PC-9 (cell line): ENCODE data around the gene ATP1A1. TPM values are rescaled to one million over a fixed set of nuclear protein-coding genes. Genes with fewer than 3 reads are reported as not detected.
A peak's percentile ranks its signal among the peaks of the same experiment; 100 is the strongest.

Experiments used
- BruUV-seq: library from RNA; stranded (reverse); fragments of 400-500 nt; replicated peaks from 2 replicates; lab custom pipeline; 2021; lab: Mats Ljungman, UMichigan
- CTCF ChIA-PET: fragments of 300-600 bp; sonication (Branson Sonifier 250); formaldehyde crosslinking; loops from one replicate; lab custom pipeline; 2022; ENCODE audit warnings: antibody characterized with exemption; lab: Charles Lee
- POLR2A ChIA-PET: fragments of 300-600 bp; sonication (Branson Sonifier 250); formaldehyde crosslinking; loops from one replicate; lab custom pipeline; 2022; ENCODE audit warnings: antibody characterized with exemption; ENCODE audit not compliant: unreplicated experiment; lab: Charles Lee
- DNase-seq, 2 experiments: peaks; one replicate each; pipeline versions ENCODE4 v3.0.0 to v3.0.0-alpha.2; 2015 to 2022; ENCODE audit warnings: mixed read lengths in 1 of 2
- H2AFZ ChIP-seq: fragments of 200-600 bp; sonication (generic); 2 replicates; pipeline ENCODE4 v1.8.1; 2017; ENCODE audit warnings: antibody characterized with exemption
- H3F3A ChIP-seq: fragments of 200-600 bp; sonication (generic); 2 replicates; pipeline ENCODE4 v1.8.1; 2017; ENCODE audit warnings: antibody characterized with exemption, mild to moderate bottlenecking, low read depth; ENCODE audit not compliant: insufficient read depth
- H3K27ac ChIP-seq: fragments of 200-600 bp; sonication (generic); 2 replicates; pipeline ENCODE4 v1.6.1; 2016; ENCODE audit warnings: mixed run types
- H3K27me3 ChIP-seq: fragments of 200-600 bp; sonication (generic); 2 replicates; pipeline ENCODE4 v1.6.1; 2016; ENCODE audit warnings: low read depth, mixed run types; ENCODE audit not compliant: insufficient read depth
- H3K36me3 ChIP-seq: fragments of 200-600 bp; sonication (generic); 2 replicates; pipeline ENCODE4 v1.6.1; 2016; ENCODE audit warnings: low read depth, mixed run types
- H3K4me1 ChIP-seq: fragments of 200-600 bp; sonication (generic); replicated peaks from 2 replicates; pipeline ENCODE4 v1.6.1; 2016; ENCODE audit warnings: mixed run types; ENCODE audit not compliant: insufficient read depth
- H3K4me2 ChIP-seq: fragments of 200-600 bp; sonication (generic); 2 replicates; pipeline ENCODE4 v1.6.1; 2017; ENCODE audit warnings: mixed run types
- H3K4me3 ChIP-seq: fragments of 200-600 bp; sonication (generic); 2 replicates; pipeline ENCODE4 v1.6.1; 2016; ENCODE audit warnings: mixed run types
- H3K79me2 ChIP-seq: fragments of 200-600 bp; sonication (generic); 2 replicates; pipeline ENCODE4 v1.6.1; 2017; ENCODE audit warnings: low read depth, mixed run types
- H3K9me2 ChIP-seq: fragments of 200-600 bp; sonication (generic); 2 replicates; pipeline ENCODE4 v1.8.1; 2017; ENCODE audit warnings: mild to moderate bottlenecking; ENCODE audit not compliant: insufficient read depth
- H3K9me3 ChIP-seq: fragments of 200-600 bp; sonication (generic); 2 replicates; pipeline ENCODE4 v1.8.1; 2016; ENCODE audit warnings: low read depth; ENCODE audit not compliant: insufficient read depth
- H4K20me1 ChIP-seq: fragments of 200-600 bp; sonication (generic); 2 replicates; pipeline ENCODE4 v1.8.1; 2017; ENCODE audit not compliant: insufficient read depth
- CTCF ChIP-seq: fragments of 200-600 bp; sonication (generic); conservative IDR thresholded peaks from 2 replicates; pipeline ENCODE4 v1.6.1; 2017; ENCODE audit warnings: mixed run types, antibody characterized with exemption, mild to moderate bottlenecking, moderate library complexity
- EZH2 ChIP-seq: fragments of 200-600 bp; sonication (generic); IDR thresholded peaks from 2 replicates; pipeline ENCODE4 v1.8.0; 2017; ENCODE audit warnings: antibody characterized with exemption, low read depth
- intact Hi-C: fragments of 100-400 bp; cut with micrococcal nuclease; formaldehyde crosslinking; loops from one replicate; pipeline ENCODE4 v1.10.0; 2022; ENCODE audit not compliant: unreplicated experiment
- total RNA-seq: library from RNA; stranded (reverse); gene quantifications from 2 replicates; pipeline ENCODE4 v1.2.3, GENCODE V29; 2021

ATP1A1 gene
- total RNA-seq, 1 experiment from 2014 or later = 399 TPM

- ChIA-PET POLR2A (no interaction called here), CTCF (no interaction called here)
- H3K9me3 ChIP-seq = no peaks in the 10 kb centered on the region
- no peak overlapping the region for H2AFZ ChIP-seq
- H3K4me1 ChIP-seq = peaks cover 15% of the 10 kb centered on the region; the same call in 1 of the 2 replicates
- no peak overlapping the region for H3K4me2 ChIP-seq
- TF ChIP-seq EZH2 = no peak
- H3K36me3 ChIP-seq = peaks cover 95% of the 10 kb centered on the region
- DNase-seq = no peak
- no peaks in the 10 kb centered on the region for H3K9me2 ChIP-seq
- H4K20me1 ChIP-seq = peaks cover 16% of the 10 kb centered on the region
- no TSS peak for BruUV-seq
- intact Hi-C loops = no loop called here
- no peak overlapping the region for H3K4me3 ChIP-seq
- peaks cover 98% of the 10 kb centered on the region for H3F3A ChIP-seq
- peak overlapping the region; percentile 16 for H3K27ac ChIP-seq
- no peaks in the 10 kb centered on the region for H3K27me3 ChIP-seq
- no peaks in the 10 kb centered on the region for H3K79me2 ChIP-seq
Measured at GRCh38 chr1:116403496-116404136, 30.6 kb downstream of the ATP1A1 start.

DNA sequence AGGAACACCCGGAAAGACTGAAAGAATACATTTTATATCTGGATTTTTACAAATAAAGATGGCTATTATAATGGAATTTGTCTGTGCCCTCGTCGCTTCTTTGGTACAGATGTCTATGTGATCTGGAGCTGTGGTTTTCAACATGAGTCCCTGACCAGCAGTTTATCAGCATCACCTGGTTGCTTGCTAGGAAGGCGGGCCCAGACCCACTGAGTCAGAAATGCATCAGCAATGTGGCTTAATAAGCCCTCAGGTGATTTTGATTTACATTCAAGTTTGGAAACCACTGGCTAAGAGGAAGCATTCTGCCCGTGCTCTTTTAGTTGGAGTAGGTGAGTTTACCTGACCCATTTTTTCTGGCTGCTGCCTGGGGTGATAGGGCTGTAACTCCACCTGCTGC is 31.7 kb downstream of the ATP1A1 start:
- peaks cover 15% of the 10 kb centered on the region; the same call in 1 of the 2 replicates for H3K4me1 ChIP-seq
- peaks cover 16% of the 10 kb centered on the region for H4K20me1 ChIP-seq
- H3K36me3 ChIP-seq = peaks cover 84% of the 10 kb centered on the region
- no peaks in the 10 kb centered on the region for H3K27me3 ChIP-seq
- no peaks in the 10 kb centered on the region for H3K79me2 ChIP-seq
- intact Hi-C loops = no loop called here
- H3K9me2 ChIP-seq = no peaks in the 10 kb centered on the region
- DNase-seq = peak in 1 of 2 experiments; percentile 78
- no peak overlapping the region for H3K4me2 ChIP-seq
- H3F3A ChIP-seq = peaks cover 92% of the 10 kb centered on the region
- POLR2A ChIA-PET = no interaction called here
- BruUV-seq = no TSS peak
- no peak overlapping the region for H2AFZ ChIP-seq
- CTCF ChIA-PET = interaction anchor here (0.8 kb wide), 1 partner anchor 80 kb away, joined by 4 read pairs; no protein-coding TSS in a partner anchor
- no peak overlapping the region for H3K4me3 ChIP-seq
- H3K9me3 ChIP-seq = no peaks in the 10 kb centered on the region
- no peak for TF ChIP-seq EZH2
- TF ChIP-seq CTCF = no peak
- peak overlapping the region; percentile 23 for H3K27ac ChIP-seq

- no peaks in the 10 kb centered on the region for H3K27me3 ChIP-seq
- no peak overlapping the region for H3K4me2 ChIP-seq
- peaks cover 16% of the 10 kb centered on the region for H4K20me1 ChIP-seq
- intact Hi-C loops = no loop called here
- peak overlapping the region; percentile 23 for H3K27ac ChIP-seq
- peaks cover 15% of the 10 kb centered on the region; the same call in 1 of the 2 replicates for H3K4me1 ChIP-seq
- no peaks in the 10 kb centered on the region for H3K9me3 ChIP-seq
- H3K4me3 ChIP-seq = no peak overlapping the region
- no peak for DNase-seq
- peaks cover 90% of the 10 kb centered on the region for H3F3A ChIP-seq
- ChIA-PET POLR2A (no interaction called here), CTCF (interaction anchor here (0.8 kb wide), 1 partner anchor 80 kb away, joined by 4 read pairs; no protein-coding TSS in a partner anchor)
- H3K79me2 ChIP-seq = no peaks in the 10 kb centered on the region
- no TSS peak for BruUV-seq
- H2AFZ ChIP-seq = no peak overlapping the region
- H3K36me3 ChIP-seq = peaks cover 76% of the 10 kb centered on the region
- no peaks in the 10 kb centered on the region for H3K9me2 ChIP-seq
- no peak for TF ChIP-seq CTCF
- TF ChIP-seq EZH2 = no peak
Measured at GRCh38 chr1:116405241-116406135, 32.4 kb downstream of the ATP1A1 start.
